ACC112 (cell line): ENCODE measurements around the gene IFNA6.
"Not testable (repeated sequence)": the region's sequence is repeated elsewhere in the genome, so short reads cannot be mapped to it uniquely, and the experiment has no call there.

Experiments
- H2AFZ ChIP-seq: fragments of 200-600 bp; sonication (generic); one replicate; pipeline ENCODE4 v1.6.0; 2017; ENCODE audit warnings: antibody characterized with exemption, low read length; ENCODE audit not compliant: unreplicated experiment
- H3K27ac ChIP-seq: fragments of 200-600 bp; sonication (generic); 2 replicates; pipeline ENCODE4 v1.5.1; 2014; ENCODE audit warnings: low read depth, mild to moderate bottlenecking, antibody characterized with exemption, low read length, moderate library complexity
- H3K27me3 ChIP-seq: fragments of 200-600 bp; sonication (generic); 2 replicates; pipeline ENCODE4 v1.6.1; 2014; ENCODE audit warnings: mild to moderate bottlenecking, antibody characterized with exemption, low read length, moderate library complexity, mixed read lengths; ENCODE audit not compliant: insufficient read depth
- H3K36me3 ChIP-seq: fragments of 200-600 bp; sonication (generic); 2 replicates; pipeline ENCODE4 v1.6.1; 2016; ENCODE audit warnings: mild to moderate bottlenecking, antibody characterized with exemption, low read length, moderate library complexity, mixed read lengths; ENCODE audit not compliant: insufficient read depth
- H3K4me1 ChIP-seq: fragments of 200-600 bp; sonication (generic); one replicate; pipeline ENCODE4 v1.6.1; 2016; ENCODE audit warnings: low read length, mixed read lengths; ENCODE audit not compliant: insufficient read depth, unreplicated experiment, control insufficient read depth
- H3K4me3 ChIP-seq: fragments of 200-600 bp; sonication (generic); 2 replicates; pipeline ENCODE4 v1.5.1; 2014; ENCODE audit warnings: mild to moderate bottlenecking, low read depth, low read length
- H3K79me2 ChIP-seq: fragments of 200-600 bp; sonication (generic); one replicate; pipeline ENCODE4 v1.6.0; 2016; ENCODE audit warnings: low read length; ENCODE audit not compliant: control insufficient read depth, unreplicated experiment, insufficient read depth

Gene IFNA6

GRCh38 chr9:21350787-21351186, at the start of gene IFNA6:
TSS of gene IFNA6 (minus strand) at chr9:21350887. CDS start at chr9:21350887, 0 bp downstream.
- Histone ChIP-seq H3K27me3 (peaks cover 22% of the 10 kb centered on the region), H3K36me3 (no peaks in the 10 kb centered on the region), H3K4me1 (no peaks in the 10 kb centered on the region), H3K27ac (no peak within 1 kb of the TSS), H3K4me3 (no peak within 1 kb of the TSS), H3K79me2 (no peaks in the 10 kb centered on the region), H2AFZ (no peak within 1 kb of the TSS)

- no peak overlapping the region for H2AFZ ChIP-seq
- H3K27me3 ChIP-seq = peaks cover 24% of the 10 kb centered on the region
- no peak overlapping the region for H3K4me3 ChIP-seq
- H3K27ac ChIP-seq = no peak overlapping the region
- no peaks in the 10 kb centered on the region for H3K36me3 ChIP-seq
- H3K79me2 ChIP-seq = no peaks in the 10 kb centered on the region
- peaks cover 4% of the 10 kb centered on the region for H3K4me1 ChIP-seq
Measured at GRCh38 chr9:21399956-21400355, 49.3 kb upstream of the IFNA6 start.

- Histone ChIP-seq H3K27me3 (peaks cover 31% of the 10 kb centered on the region), H3K36me3 (no peaks in the 10 kb centered on the region), H3K79me2 (no peaks in the 10 kb centered on the region), H2AFZ (no peak overlapping the region), H3K27ac (no peak overlapping the region), H3K4me1 (peaks cover 4% of the 10 kb centered on the region), H3K4me3 (no peak overlapping the region)
Measured at GRCh38 chr9:21398955-21399489, 48.3 kb upstream of the IFNA6 start.

GRCh38 chr9:21395778-21396717, 45.4 kb upstream of the IFNA6 start:
- Histone ChIP-seq H3K4me3 (peak overlapping the region; percentile 85), H3K36me3 (no peaks in the 10 kb centered on the region), H3K27me3 (peaks cover 46% of the 10 kb centered on the region), H2AFZ (peak overlapping the region; percentile 66), H3K4me1 (peaks cover 4% of the 10 kb centered on the region), H3K27ac (no peak overlapping the region), H3K79me2 (no peaks in the 10 kb centered on the region)

DNA sequence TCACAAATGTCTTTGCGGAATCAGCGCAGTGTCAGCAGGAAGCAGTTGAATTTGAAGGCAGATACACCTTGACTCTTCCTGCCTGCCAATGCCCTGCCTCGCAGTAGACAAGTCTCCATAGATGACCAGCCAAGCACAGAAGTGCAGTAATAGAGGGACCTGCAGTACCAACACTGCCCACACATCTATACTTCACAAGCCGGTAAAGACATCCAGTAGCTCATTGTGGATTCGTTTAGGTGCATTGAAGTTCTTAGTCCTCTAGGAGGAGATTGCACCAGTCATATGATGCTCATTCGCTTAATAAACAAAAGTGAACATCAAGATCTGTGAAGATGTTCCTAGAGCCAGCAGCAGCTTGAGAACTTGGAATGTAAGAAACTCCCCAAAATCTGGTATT, 41.6 kb upstream of the IFNA6 start:
- no peak overlapping the region for H2AFZ ChIP-seq
- no peak overlapping the region for H3K27ac ChIP-seq
- no peak overlapping the region for H3K4me3 ChIP-seq
- no peaks in the 10 kb centered on the region for H3K36me3 ChIP-seq
- H3K27me3 ChIP-seq = peaks cover 67% of the 10 kb centered on the region
- no peaks in the 10 kb centered on the region for H3K79me2 ChIP-seq
- H3K4me1 ChIP-seq = no peaks in the 10 kb centered on the region

- Histone ChIP-seq H3K79me2 (no peaks in the 10 kb centered on the region), H3K27ac (no peak within 1 kb of the TSS), H3K4me1 (peaks cover 9% of the 10 kb centered on the region), H2AFZ (no peak within 1 kb of the TSS), H3K36me3 (no peaks in the 10 kb centered on the region), H3K27me3 (peaks cover 62% of the 10 kb centered on the region), H3K4me3 (no peak within 1 kb of the TSS)
Measured at GRCh38 chr9:21385131-21385670, 34.5 kb upstream of the IFNA6 start, which contains the start of gene IFNA2. TSS of gene IFNA2 (minus strand) at chr9:21385398. CDS start at chr9:21385329, 69 bp downstream.

- peak overlapping the region; percentile 2 for H2AFZ ChIP-seq
- no peaks in the 10 kb centered on the region for H3K79me2 ChIP-seq
- H3K27me3 ChIP-seq = peaks cover 61% of the 10 kb centered on the region
- peaks cover 9% of the 10 kb centered on the region for H3K4me1 ChIP-seq
- no peaks in the 10 kb centered on the region for H3K36me3 ChIP-seq
- H3K4me3 ChIP-seq = no peak overlapping the region
- no peak overlapping the region for H3K27ac ChIP-seq
Measured at GRCh38 chr9:21383627-21384026, 32.9 kb upstream of the IFNA6 start.

DNA sequence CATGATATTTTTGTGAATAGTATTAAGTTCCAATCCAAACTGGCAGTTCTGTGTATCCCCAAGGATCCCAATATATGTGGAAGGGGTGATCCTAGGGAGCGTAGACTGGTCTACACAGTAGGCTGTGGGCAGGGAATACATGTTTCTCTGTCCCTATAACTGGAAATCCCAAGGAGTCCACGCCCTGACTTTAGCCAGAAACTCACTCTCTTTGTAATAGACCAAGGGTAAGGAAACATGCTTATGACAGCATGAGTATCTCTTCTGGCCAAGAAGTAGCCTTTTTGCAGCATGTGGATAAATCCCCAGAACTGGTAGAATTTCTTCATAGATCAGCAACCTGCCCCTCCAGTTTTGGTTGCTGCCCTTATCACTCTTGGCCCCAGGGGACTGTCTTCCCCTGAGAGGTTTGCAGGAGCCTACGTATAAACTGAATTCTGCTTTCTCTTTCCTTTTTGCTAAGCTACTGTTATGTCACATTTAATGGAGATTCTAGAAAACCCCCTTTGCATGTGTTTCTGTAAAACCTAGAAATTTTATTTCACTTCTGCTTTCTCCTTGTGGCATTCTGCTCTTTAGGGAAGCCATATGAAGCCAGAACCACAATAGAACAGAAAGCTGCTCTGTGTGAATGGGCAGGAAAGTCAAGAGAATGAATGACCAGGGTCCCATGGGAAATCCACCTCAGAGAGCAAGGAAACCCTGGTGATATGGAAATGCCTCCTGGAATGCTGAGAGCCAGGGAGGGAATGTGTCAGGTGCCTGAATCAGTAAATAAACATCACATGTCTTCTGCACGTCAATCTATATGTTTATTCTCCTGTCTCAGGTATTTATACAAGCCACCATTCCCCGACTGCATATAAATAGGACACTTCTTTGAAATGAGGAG, 31.0 kb upstream of the IFNA6 start:
- Histone ChIP-seq H3K36me3 (no peaks in the 10 kb centered on the region), H3K79me2 (no peaks in the 10 kb centered on the region), H3K4me3 (peak overlapping the region; percentile 64), H3K27ac (no peak overlapping the region), H2AFZ (no peak overlapping the region), H3K4me1 (peaks cover 9% of the 10 kb centered on the region), H3K27me3 (peaks cover 68% of the 10 kb centered on the region)

DNA sequence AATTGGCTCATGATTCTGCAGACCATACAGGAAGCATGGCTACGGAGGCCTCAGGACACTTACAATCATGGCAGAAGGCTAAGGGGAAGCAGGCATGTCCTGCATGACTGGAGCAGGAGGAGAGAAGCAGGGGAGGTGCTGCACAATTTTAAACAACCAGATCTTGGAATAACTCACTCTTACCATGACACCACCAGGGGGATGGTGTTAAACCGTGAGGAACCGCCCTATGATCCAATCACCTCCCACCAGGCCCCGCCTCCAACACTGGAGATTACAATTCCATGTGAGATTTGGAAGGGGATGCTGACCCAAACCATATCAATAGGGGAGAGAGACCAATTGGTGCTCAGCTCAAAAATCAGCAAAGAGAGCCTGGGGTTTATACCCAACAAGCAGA, 20.8 kb upstream of the IFNA6 start:
- H3K36me3 ChIP-seq, H3K4me1 ChIP-seq, H3K27ac ChIP-seq, H2AFZ ChIP-seq, H3K4me3 ChIP-seq, H3K79me2 ChIP-seq: not testable (repeated sequence)
- peaks cover 47% of the 10 kb centered on the region for H3K27me3 ChIP-seq

- H3K79me2 ChIP-seq = no peaks in the 10 kb centered on the region
- peaks cover 55% of the 10 kb centered on the region for H3K27me3 ChIP-seq
- H3K4me1 ChIP-seq = no peaks in the 10 kb centered on the region
- H3K4me3 ChIP-seq = no peak within 1 kb of the TSS
- no peak within 1 kb of the TSS for H3K27ac ChIP-seq
- H3K36me3 ChIP-seq = no peaks in the 10 kb centered on the region
- no peak within 1 kb of the TSS for H2AFZ ChIP-seq
Measured at GRCh38 chr9:21367957-21368356, 17.3 kb upstream of the IFNA6 start, which contains the start of gene IFNA13. TSS of gene IFNA13 (minus strand) at chr9:21368057. CDS start at chr9:21368010, 47 bp downstream.
